Upper lobe of right lung (tissue), 1 donor: ENCODE data around the gene MEIOSIN. TPM values are rescaled to one million over a fixed set of nuclear protein-coding genes. Genes with fewer than 3 reads are reported as not detected.

ENCODE experiments used
- ATAC-seq: fragments of 200-7000 bp; cut with Tn5 transposase; one replicate; pipeline ENCODE4 v1.9.1; 2020; ENCODE audit warnings: mild to moderate bottlenecking, moderate library complexity
- DNase-seq: peaks from one replicate; pipeline ENCODE4 v3.0.0-alpha.2; 2020
- H3K27ac ChIP-seq: fragments of 200-600 bp; one replicate; pipeline ENCODE4 v1.8.0; 2022
- H3K27me3 ChIP-seq: fragments of 200-600 bp; one replicate; pipeline ENCODE4 v1.8.0; 2022; ENCODE audit warnings: mild to moderate bottlenecking
- H3K36me3 ChIP-seq: fragments of 200-600 bp; one replicate; pipeline ENCODE4 v1.8.0; 2022
- H3K4me1 ChIP-seq: fragments of 200-600 bp; one replicate; pipeline ENCODE4 v1.8.0; 2022
- H3K4me3 ChIP-seq: fragments of 200-600 bp; one replicate; pipeline ENCODE4 v1.8.0; 2022; ENCODE audit warnings: mild to moderate bottlenecking
- H3K9me3 ChIP-seq: fragments of 200-600 bp; one replicate; pipeline ENCODE4 v1.8.0; 2022
- intact Hi-C: fragments of 100-400 bp; cut with DNase I; formaldehyde crosslinking; loops from one replicate; pipeline ENCODE4 v1.11.0; 2022
- total RNA-seq: library from RNA; stranded (reverse); fragmentation: NEBNext Ultra II Directional; extraction: Animal tissue kit (Norgen Biotek cat#: 25700); gene quantifications from one replicate; pipeline ENCODE4 v1.2.1, GENCODE V29; 2021
- TF ChIP-seq, protein P1 (sequence below): fragments of 200-600 bp; IDR thresholded peaks from one replicate; pipeline ENCODE4 v1.8.0; 2022; ENCODE audit warnings: antibody characterized with exemption
- donor health status: DM: no; HTN: yes; CAD: no; lungs with severe emphysema.

Gene MEIOSIN
- total RNA-seq, 1 donor from 2014 or later, result not detected

DNA sequence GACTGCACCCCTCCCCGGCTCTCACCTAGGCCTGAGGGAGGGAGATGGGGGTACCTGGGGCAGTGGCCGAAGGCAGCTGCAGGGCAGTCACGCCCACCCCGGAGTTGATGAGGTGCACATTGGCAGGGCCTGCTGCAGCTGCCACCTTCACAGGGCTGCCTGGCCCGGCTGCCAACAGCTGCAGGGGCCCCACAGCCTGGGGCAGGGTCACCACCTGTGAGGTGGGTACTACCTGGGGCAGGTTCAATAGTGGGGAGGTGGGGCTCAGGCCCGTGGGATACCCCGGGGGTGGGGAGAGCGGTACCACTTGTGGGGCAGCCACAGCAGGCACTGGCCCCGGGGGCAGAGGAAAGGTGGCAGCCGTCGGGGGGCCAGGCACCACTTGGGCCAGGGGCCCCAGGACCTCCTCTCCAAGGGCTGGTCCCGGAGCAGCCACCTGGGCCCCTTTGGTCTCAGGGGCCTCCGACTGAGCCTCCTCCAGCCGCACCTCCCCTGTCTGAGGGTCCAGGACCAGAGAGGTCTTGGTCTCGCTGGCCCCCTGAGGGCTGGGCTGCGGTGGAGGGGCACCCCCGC, 33.1 kb downstream of the MEIOSIN start:
- intact Hi-C loops, result no loop called here
- TF ChIP-seq, protein P1, sequence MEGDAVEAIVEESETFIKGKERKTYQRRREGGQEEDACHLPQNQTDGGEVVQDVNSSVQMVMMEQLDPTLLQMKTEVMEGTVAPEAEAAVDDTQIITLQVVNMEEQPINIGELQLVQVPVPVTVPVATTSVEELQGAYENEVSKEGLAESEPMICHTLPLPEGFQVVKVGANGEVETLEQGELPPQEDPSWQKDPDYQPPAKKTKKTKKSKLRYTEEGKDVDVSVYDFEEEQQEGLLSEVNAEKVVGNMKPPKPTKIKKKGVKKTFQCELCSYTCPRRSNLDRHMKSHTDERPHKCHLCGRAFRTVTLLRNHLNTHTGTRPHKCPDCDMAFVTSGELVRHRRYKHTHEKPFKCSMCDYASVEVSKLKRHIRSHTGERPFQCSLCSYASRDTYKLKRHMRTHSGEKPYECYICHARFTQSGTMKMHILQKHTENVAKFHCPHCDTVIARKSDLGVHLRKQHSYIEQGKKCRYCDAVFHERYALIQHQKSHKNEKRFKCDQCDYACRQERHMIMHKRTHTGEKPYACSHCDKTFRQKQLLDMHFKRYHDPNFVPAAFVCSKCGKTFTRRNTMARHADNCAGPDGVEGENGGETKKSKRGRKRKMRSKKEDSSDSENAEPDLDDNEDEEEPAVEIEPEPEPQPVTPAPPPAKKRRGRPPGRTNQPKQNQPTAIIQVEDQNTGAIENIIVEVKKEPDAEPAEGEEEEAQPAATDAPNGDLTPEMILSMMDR, result no peak
- Histone ChIP-seq H3K27me3 (no peaks in the 10 kb centered on the region), H3K27ac (peak overlapping the region; percentile 92), H3K4me1 (peaks cover 30% of the 10 kb centered on the region), H3K9me3 (no peaks in the 10 kb centered on the region), H3K4me3 (peak overlapping the region; percentile 69), H3K36me3 (no peaks in the 10 kb centered on the region)
- no peak for ATAC-seq
- DNase-seq, result no peak

DNA sequence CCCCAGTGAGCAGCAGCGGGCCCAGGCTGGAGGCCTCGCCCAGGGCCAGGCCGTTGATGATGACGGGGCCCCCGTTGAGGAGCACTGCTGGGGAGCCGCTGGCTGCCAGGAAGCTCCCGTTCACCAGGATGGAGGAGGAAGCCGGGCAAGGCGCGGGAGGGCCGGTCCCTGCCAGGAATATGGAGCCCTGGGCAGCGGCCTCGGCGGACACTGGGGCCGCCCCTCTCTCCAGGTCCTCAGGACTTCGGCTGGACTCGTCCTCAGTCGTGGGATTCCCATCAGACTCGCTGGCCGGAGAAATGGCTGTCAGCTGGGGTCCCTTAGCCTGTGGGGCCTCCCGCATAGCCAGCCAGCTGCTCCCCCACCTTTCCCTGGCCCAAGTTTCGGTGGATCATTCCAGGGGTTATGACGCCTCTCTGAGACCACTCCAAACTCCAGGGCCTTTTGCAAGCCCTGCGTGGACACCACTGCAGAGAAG, 33.7 kb downstream of the MEIOSIN start:
- intact Hi-C loops, result no loop called here
- Histone ChIP-seq H3K36me3 (no peaks in the 10 kb centered on the region), H3K4me1 (peaks cover 31% of the 10 kb centered on the region), H3K9me3 (no peaks in the 10 kb centered on the region), H3K4me3 (peak overlapping the region; percentile 69), H3K27ac (peak overlapping the region; percentile 92), H3K27me3 (no peaks in the 10 kb centered on the region)
- ATAC-seq (no peak), DNase-seq (no peak)
- TF ChIP-seq, protein P1, result no peak

DNA sequence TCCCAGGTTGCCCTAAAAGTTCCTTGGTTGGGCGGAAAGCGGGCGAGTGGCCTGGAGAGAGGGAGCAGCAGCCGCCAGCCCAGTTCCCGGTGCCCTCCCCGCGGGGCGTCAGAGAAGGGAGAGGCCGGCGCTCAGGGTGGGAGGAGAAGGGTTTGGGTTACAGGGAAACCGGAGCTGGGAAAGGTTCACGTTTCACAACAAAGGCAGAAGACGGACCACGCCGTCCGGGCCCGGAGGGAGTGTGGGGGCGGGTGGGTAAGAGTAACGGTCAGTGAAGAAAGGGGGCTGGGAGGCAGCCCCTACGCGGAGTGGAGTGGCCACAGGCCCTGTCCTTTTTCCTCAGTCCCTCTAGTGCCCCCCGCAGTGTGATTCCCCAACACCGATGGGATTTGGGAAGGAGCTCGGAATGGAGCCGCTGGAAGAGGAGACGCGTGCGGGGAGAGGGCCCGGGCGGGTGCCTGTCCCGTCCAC, 34.2 kb downstream of the MEIOSIN start:
- H3K4me1 ChIP-seq, result peaks cover 31% of the 10 kb centered on the region
- peak; percentile 0 for ATAC-seq
- TF ChIP-seq, protein P1, result no peak

DNA sequence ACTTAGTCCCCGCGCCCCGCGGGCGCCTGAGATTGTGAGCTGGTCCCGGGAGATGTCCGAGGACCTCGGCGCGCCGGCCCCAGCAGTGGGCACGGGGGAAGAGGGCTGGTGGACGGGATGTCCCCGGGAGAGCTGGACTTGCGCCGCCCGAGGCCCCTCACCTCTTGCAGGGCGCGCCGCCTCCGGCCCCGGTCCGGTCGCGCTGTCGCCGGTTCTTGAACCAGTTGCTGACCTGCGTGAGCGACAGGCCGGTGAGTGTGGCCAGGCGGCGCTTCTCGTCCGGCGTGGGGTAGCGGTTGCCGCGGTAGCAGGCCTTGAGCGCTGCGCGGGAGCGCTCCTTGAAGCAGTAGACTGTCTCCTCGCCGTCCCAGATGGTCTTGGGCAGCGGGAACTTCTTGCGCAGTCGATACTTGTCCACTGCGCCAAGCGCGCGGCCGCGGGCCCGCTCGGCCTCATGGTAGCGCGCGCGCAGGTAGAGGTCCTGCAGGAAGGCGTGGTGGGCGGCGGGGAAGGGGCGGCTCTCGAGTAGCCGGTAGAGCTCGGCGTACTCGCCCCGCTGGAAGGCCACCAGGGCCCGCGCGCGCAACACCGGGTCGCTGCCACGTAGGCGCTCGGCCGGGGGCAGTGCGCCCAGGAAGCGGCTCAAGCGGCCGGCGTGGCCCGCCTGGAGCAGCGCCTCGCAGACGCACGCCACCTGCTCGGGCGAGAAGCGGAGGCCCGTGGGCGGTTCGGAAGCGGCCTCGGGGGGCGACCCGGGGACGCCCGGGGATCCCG, 34.8 kb downstream of the MEIOSIN start:
- Histone ChIP-seq H3K27ac (peak overlapping the region; percentile 92), H3K4me1 (peaks cover 31% of the 10 kb centered on the region), H3K36me3 (no peaks in the 10 kb centered on the region), H3K27me3 (no peaks in the 10 kb centered on the region), H3K4me3 (peak overlapping the region; percentile 69), H3K9me3 (no peaks in the 10 kb centered on the region)
- DNase-seq (peak; percentile 87), ATAC-seq (peak; percentile 0)
- TF ChIP-seq, protein P1, result no peak
- intact Hi-C loops, result no loop called here

More for the DNA sequence above, 34.2 kb downstream of the MEIOSIN start:
- no peaks in the 10 kb centered on the region for H3K36me3 ChIP-seq
- H3K9me3 ChIP-seq, result no peaks in the 10 kb centered on the region
- H3K4me3 ChIP-seq, result peak overlapping the region; percentile 69
- no peaks in the 10 kb centered on the region for H3K27me3 ChIP-seq
- intact Hi-C loops, result no loop called here
- DNase-seq, result peak; percentile 87
- peak overlapping the region; percentile 92 for H3K27ac ChIP-seq

DNA sequence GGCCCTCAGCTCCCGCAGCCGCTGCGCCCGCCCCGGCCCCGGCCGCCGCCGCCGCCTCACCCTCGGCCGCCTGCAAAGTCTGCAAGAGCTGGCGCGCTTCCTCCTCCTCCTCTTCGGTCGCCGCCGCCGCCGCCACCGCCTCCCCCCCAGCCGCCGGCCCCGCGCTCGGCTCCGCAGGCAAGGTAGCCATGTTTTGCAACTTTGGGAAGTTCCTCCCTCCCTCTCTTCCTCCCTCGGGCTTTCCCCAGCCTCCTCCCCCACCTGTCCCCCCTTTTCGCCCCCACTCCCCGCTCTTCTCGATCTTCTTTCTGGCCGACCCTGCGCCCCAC, 35.4 kb downstream of the MEIOSIN start:
- ATAC-seq (no peak), DNase-seq (no peak)
- intact Hi-C loops, result no loop called here
- Histone ChIP-seq H3K4me1 (peaks cover 31% of the 10 kb centered on the region), H3K4me3 (peak overlapping the region; percentile 69), H3K36me3 (no peaks in the 10 kb centered on the region), H3K9me3 (no peaks in the 10 kb centered on the region), H3K27ac (peak overlapping the region; percentile 92), H3K27me3 (no peaks in the 10 kb centered on the region)
- TF ChIP-seq, protein P1, result no peak
